HEK293T (cell line): Measurements from ENCODE around the gene PRKCA.

Experiments used
- BHLHE40 ChIP-seq: fragments of 450-650 bp; IDR thresholded peaks from 2 replicates; pipeline ENCODE4 v1.6.1; 2016; ENCODE audit warnings: mild to moderate bottlenecking, moderate library complexity, borderline replicate concordance
- LEF1 ChIP-seq: fragments of 450-650 bp; IDR thresholded peaks from 2 replicates; pipeline ENCODE4 v1.6.1; 2017; ENCODE audit warnings: mild to moderate bottlenecking, borderline replicate concordance
- TF ChIP-seq, protein P1 (sequence below): fragments of 450-650 bp; IDR thresholded peaks from 2 replicates; pipeline ENCODE4 v1.6.1; 2016

DNA sequence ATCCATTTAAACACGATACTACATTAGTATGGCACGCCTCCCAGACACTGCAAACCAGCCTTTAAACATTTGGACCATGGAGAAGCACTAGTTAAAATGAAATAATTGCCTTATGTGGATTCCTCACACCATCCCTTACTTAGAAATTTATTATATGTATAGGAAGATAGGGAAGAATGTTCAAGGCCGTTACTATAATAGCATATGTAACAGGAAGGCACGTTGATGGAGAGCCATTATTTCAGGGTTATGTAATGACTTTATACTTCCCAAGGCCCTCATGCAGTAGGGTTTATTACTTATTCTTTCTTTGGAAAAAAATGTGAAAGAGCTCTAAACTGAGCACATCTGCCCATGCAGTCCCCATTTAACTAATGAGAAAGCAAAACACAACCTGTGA lies 435.9 kb downstream of the PRKCA start:
- no peak for TF ChIP-seq BHLHE40
- no peak for TF ChIP-seq LEF1
- TF ChIP-seq, protein P1, sequence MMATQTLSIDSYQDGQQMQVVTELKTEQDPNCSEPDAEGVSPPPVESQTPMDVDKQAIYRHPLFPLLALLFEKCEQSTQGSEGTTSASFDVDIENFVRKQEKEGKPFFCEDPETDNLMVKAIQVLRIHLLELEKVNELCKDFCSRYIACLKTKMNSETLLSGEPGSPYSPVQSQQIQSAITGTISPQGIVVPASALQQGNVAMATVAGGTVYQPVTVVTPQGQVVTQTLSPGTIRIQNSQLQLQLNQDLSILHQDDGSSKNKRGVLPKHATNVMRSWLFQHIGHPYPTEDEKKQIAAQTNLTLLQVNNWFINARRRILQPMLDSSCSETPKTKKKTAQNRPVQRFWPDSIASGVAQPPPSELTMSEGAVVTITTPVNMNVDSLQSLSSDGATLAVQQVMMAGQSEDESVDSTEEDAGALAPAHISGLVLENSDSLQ: no peak
